Measurements from ENCODE around the gene TMED1.

Gene TMED1

DNA sequence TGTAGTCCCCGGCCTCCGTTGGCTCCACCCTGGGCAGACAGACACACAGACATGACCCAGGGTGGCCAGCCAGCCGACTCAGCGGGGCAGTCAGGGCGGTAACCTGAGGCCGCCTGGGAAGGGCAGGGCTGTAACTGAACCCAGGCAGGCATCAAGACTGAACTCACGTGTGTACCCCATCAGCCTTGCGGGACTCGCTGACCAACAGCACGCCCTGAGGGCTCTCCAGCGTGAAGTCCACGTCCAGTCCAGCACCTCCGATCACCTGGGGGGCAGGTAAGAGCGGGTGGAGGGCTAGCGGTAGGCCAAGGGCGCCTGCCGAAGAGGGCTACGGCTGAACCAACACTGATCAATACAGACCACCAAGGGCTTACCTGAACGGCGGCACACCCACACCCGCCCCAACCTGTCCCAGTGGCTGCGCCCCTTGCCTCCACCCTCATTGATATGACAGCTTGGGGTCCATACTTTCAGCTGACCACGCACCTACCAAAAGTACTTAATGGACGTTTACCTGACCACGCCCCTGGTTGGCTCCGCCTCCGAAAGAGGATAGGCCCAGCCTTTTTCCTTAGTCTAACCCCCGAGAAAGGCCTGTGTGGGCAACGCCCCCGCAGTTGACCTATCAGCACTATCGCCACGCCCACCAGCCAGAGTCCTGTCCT lies 791 bp downstream of the TMED1 start:
- no peak for FAIRE-seq
- DNase-seq (ENCODE audit: insufficient read length, low spot score): peak; percentile 100

DNA sequence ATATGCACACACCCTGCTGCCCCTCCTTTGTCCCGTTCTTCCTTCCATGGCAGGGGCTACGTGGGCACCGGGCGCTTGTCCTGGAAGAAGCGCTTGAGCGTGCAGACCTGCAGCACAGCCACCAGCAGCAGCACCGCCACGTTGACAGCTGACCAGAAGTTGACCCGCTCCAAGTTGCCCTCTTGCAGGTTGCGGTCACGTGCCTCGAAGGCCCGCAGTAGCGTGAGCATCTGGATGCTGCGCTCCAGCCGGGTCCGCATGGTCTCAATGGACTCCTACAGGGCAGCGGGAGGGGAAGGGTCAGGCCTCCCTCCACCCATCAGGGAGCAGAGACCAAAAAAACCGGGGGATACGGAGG lies 3.1 kb downstream of the TMED1 start:
- DNase-seq (ENCODE audit: insufficient read length, low spot score) (no peak), FAIRE-seq (no peak)

DNA sequence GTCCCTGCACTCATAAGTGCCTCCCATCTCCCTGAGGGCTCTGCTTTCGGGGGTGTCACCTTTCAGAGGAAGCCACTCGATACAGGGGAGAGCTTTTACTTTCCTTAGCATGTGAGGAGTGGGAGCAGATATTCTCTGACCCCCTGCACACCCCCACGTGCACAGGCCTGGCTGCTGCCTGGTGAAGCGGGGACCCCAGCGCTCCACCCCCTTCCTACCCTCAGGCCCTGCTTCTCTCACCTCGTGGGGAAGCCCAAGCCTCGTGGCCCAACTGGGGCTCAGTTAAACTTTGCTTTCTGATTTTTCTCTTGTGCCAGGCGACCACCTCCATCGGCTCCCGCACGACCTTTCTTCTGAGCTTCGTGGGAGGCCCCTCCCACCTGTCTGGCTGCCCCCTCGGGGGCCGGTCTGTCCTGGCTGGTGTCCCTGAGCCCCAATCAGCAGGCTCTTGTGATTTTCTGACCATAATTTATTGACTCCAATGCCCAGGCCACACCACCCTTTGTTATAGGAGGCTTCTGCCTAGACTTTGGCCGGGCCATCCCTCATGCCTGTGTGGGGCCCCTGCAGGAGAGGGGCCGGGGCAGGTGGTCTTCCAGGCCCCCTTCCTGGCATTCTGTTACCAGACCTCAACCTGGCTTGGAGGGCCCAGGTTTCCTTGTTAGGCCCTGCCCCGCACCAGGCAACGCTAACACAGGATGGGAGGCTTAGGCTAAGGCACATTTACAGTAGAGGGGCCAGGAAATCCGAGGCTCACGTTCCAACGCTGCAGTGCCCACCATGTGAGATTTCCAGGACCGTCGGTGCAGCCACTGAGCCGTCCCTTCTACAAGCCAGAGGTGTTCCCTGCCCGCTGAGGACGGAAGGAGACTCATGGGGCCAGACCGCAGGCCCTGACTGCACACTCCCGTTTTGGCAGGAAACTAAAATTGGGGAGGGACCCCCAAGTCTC lies 3.7 kb downstream of the TMED1 start:
- FAIRE-seq (no peak), DNase-seq (ENCODE audit: insufficient read length, low spot score) (no peak)

DNA sequence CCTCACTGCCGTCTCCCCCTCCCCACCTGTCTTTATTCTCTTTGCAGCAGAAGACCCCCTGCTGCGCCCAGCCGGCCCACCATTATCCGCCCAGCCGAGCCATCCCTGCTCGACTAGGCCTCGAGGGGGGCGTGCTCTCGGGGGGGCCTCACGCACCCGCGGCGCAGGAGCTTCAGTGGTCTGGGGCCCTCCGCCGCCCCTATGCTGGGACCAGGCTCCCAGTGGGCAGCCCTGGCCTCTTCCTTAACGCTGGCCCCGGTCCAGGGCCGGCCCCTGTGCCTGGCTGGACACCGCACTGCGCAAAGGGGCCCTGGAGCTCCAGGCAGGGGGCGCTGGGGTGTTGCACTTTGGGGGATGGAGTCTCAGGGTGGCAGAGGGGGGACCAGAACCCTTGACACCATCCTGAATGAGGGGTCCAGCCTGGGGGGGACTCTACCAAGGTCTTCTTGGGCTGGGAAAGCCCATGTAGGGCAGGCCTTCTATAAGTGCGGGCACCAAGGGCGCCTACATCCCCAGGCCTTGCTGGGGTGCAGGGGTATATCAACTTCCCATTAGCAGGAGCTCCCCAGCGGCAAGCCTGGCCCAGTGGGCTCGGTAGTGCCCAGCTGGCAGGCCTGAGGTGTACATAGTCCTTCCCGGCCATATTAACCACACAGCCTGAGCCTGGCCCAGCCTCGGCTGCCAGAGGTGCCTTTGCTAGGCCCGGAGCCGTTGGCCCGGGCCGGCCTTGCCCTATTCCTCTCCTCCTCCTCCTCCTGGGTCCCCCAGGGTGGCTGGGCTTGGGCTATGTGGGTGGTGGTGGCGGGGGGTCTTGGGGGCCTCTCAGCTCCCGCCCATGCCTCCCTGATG lies 4.9 kb downstream of the TMED1 start:
- DNase-seq (ENCODE audit: insufficient read length, low spot score): no peak
- FAIRE-seq: no peak

DNA sequence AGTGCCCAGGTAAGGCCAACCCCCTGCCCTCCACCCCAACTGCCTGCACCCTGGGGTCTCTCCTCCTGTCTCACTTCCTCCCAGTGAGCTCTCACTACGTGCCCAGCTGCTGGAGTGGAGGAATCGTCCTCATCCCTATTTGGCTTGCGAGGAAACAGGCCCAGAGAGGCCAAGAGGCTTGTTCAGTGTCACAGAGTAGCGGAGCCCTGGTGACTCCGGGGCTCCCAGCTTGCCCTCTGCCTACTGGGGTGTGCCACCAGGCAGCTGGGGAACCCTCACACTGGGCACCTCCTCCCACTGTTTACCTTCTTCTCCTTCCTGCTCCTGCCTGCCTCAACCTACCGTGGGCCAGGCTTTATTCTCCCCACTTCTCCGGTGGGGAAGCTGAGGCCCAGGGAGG lies 5.6 kb downstream of the TMED1 start:
- DNase-seq (ENCODE audit: insufficient read length, low spot score): no peak
- FAIRE-seq: no peak

DNA sequence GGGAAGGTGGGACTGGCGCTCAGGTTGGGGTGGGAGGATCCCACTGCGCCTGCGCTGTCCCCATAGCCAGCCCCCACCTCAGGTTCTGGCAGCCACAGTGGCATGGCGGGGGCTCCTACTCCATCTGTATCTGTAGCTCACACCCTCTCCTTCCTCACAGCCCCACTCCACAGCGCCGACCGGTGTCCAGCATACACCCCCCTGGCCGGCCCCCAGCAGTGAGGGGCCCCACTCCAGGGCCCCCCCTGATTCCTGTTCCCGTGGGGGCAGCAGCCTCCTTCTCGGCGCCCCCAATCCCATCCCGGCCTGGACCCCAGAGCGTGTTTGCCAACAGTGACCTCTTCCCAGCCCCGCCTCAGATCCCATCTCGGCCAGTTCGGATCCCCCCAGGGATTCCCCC lies 6.0 kb downstream of the TMED1 start:
- FAIRE-seq (no peak), DNase-seq (ENCODE audit: insufficient read length, low spot score) (no peak)

DNA sequence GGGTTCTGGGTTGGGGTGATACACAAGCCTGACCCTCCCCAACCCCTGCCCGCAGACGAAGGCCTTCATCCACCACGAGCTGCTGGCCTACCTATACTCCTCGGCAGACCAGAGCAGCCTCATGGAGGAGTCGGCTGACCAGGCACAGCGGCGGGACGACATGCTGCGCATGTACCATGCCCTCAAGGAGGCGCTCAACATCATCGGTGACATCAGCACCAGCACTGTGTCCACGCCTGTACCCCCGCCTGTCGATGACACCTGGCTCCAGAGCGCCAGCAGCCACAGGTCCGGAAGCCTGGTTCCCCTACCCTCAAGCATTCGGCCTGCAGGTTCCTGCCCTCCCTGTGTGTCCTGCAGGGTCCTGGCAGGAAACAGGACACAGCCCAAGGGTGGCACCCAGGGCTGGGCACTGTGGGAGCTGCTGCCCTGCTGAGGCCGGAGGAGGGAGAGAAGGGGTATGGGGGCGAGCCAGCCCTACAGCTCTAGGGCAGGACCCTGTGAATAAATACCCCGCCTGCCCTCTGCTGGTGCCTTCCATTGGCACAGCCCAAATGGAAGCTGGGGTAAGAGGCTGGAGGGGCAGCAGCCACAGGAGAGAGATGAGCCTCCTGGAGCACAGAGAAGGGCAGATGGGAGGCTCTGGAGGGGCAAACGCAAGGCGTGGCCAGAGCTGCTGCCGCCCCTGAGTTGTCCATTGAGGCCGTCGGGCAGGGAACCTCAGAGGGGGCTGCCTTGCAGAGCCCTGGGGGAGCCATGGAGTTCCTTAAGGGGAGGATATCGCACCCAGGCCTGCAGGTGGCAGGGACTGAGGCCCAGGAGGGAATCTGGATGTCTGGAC lies 6.8 kb downstream of the TMED1 start:
- FAIRE-seq: no peak
- DNase-seq (ENCODE audit: insufficient read length, low spot score): no peak

DNA sequence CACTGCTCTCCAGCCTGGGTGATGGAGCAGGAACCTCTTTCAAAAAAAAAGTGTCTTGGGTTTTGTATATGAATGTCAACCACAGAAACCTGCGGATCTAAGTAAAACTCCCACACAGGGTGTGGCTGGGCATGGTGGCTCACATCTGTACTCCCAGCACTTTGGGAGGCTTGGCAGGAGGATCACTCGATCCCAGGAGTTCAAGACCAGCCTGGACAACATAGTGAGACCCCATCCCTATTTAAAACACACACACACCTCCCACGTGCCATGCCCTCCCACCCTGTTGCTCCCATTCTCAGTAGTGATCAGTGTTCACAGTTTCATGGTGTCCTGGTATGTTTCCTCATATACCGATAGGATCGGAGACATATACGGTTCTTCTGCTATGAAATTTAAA lies 9.2 kb downstream of the TMED1 start:
- no peak for FAIRE-seq

DNA sequence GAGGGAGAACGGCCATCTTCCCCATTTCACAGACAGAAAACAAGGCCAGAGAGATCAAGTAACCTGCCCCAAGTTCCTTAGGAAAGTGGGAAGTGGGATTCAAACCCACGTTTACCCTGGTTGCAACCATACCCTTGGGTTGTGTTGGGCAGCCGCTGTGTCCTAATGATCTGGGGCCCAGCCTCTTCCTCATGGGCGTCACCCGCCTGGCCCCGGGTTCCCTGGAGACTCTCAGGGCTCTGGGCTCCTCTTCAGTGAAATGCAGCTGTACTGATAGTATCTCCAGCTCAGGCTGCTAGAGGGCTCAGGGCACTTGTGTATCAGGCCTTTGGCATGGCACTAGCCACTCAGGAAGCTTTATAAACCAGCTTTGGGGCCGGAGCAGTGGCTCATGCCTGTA lies 9.8 kb downstream of the TMED1 start:
- no peak for FAIRE-seq

More for the DNA sequence above, 9.2 kb downstream of the TMED1 start:
- DNase-seq (ENCODE audit: insufficient read length, low spot score): no peak

DNA sequence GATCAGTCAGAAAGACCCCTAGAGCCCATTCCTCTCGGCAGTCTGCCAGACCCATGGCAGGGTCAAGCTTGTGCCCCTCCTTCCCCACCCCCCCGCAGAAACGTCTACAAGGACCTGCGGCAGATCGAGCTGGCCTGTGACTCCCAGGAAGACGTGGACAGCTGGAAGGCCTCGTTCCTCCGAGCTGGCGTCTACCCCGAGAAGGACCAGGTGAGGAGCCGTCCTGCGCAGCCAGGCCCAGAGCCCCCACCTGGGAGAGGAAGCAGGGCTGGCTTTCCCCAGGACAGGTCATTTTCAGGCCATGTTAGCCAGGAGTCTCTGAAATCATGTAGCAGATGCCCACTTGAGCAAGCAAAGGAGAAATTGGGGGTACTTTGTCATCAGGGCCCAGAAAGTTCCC lies 12.3 kb downstream of the TMED1 start:
- FAIRE-seq (no peak), DNase-seq (ENCODE audit: insufficient read length, low spot score) (no peak)

More for the DNA sequence above, 9.8 kb downstream of the TMED1 start:
- no peak for DNase-seq (ENCODE audit: insufficient read length, low spot score)

DNA sequence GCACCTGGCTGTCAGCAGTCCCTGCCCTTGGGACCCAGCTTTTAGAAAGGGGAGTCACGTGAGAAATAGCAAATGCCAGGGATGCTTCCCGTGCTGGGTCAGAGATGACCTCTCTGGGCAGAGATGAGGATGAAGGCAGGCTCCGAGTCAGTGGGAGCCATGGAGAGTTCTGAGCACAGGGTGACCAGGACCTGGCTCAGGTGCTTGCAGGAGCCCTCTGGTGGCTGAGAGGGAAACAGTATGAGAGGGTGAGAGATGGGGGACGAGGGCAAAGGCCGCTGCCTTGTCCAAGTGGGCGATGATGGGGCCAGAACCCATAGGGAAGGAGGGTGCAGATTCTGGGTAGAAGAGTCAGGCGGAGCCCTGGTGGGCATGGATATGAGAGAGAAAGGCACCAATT lies 15.8 kb downstream of the TMED1 start:
- FAIRE-seq: no peak

DNA sequence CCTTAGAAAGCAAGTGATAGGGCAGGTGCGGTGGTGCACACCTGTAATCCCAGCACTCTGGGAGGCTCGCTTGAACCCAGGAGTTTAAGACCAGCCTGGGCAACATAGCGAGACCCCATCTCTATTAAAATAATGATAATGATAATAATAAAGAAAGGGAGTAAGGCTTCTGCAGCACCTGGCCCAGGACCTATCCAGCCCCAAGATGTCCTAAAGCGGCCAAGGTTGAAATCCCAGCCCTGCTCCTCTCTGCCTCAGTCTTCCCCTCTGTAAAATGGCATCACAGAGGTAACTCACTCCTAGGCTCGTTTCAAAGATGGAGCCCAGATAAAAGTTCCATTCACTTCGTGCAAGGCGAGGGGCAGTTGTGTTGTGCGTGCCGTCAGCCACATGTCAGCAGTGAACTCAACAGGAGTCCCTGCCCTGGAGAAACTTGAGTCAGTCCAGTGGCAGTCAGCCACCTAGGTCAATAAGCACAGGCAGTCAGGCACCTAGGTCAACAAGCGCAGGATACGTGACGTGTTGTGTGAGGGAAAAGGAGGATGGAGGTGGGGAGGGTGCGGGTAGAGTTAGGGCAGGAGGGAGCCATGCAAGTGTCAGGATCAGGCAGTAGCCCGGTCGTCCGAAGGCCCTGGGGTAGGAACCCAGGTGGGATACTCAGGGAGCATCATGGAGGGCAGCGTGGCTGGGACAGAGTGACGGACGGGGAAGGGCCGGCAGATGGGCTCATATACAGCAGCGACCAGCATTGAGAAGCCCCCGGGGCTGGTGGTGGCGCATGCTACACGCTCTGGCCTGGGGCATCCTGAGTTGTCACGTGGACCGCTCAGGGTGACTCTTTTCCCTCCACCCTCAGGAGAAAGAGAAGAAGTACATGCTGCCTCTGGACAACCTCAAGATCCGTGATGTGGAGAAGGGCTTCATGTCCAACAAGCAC lies 16.6 kb downstream of the TMED1 start:
- DNase-seq (ENCODE audit: insufficient read length, low spot score) (no peak), FAIRE-seq (no peak)

More for the DNA sequence above, 15.8 kb downstream of the TMED1 start:
- DNase-seq (ENCODE audit: insufficient read length, low spot score): no peak

DNA sequence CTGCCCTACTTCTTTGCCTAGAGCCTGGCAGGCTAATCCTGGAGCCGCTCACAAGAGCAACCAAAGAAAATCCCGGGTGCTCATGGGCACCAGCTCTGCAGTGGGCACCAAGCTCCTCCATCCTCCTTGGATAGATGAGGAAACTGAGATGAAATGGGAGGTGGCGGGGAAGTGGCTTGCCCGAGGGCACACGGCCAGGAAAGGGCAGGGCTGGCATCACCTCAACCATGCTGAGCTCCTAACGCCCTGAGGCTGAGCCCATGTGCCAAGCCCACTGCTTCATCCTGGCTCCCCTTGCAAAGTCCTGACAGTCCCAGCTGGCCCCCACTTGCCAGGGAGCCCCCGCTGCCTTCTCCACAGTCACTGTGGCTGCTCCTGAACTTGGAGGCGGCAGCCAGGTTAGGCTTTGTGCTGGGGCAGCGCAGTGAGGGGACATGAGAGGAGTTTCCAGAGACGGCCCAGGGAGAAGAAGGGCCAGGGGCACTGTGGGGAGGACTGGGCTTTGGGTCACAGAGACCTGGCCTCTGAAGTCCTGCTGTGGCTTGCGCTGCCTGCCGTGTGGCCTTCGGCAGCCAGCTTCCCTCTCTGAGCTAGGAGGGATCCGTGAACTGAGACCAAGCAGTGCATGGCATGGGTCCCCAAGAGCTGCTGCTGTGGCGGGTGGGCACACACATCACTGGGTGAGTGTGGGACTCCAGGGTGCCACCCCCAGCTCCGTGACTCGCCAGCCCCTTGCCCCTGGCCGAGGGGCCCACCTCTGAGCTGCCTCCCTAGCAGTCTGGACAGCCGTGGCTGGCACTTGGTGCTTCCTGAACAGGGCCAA lies 17.5 kb downstream of the TMED1 start:
- no peak for DNase-seq (ENCODE audit: insufficient read length, low spot score)

DNA sequence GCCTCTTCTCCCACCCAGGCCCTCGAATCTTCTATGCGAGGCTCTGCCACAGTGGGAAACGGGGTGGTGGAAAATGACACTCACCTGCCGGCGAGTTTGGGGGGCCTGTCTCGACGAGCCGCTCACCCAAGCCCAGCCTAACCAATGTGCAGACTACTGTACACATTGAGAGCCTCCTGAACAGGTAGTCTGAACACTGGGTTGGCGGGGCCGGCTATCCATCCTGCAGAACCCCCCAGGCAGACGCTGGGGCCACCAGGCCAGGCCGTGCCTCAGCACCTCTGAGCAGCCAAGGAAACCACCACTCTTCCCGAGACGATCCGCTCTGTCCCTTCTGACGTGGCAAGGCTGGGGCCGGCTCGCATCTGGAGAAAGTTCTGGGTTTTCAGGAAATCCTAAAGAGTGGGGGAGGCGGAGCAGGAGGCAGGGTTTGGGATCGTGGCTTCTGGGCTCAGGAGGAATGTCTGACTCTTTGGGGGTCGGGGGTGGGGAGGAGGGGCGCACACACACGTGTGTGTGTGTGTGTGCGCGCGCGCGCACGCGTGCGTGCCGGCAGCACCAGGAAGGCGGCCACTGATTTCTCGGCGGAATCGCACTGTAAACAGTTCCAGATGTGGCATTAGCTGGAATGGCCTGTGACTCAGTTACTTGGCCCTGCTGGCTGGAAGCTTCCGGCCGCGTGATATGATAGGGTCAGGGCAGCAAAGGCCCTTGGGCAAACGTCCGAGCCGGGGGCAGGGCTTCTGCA lies 18.5 kb downstream of the TMED1 start:
- DNase-seq (ENCODE audit: insufficient read length, low spot score) (no peak), FAIRE-seq (no peak)

More for the DNA sequence above, 17.5 kb downstream of the TMED1 start:
- no peak for FAIRE-seq

DNA sequence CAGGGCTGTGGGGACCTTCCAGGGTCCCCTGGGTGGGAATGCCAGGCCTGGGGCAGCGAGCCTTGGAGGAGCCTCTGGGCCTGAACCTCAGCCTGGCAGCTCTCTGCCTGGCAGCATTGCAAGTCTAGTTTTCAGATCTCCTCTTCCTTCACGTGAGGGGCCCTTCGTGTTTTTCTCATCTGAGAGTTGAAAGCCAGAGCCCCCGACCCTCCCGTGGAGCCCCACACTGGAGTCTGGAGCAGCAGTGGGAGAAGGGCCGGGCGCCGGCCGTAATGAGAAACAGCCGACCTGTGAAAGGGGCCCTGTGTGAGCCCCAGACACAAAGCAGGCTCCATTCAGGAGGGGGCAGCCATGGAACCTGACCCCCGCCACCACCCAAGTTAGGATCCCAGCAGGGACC lies 19.3 kb downstream of the TMED1 start:
- DNase-seq (ENCODE audit: insufficient read length, low spot score): no peak
- FAIRE-seq: no peak

DNA sequence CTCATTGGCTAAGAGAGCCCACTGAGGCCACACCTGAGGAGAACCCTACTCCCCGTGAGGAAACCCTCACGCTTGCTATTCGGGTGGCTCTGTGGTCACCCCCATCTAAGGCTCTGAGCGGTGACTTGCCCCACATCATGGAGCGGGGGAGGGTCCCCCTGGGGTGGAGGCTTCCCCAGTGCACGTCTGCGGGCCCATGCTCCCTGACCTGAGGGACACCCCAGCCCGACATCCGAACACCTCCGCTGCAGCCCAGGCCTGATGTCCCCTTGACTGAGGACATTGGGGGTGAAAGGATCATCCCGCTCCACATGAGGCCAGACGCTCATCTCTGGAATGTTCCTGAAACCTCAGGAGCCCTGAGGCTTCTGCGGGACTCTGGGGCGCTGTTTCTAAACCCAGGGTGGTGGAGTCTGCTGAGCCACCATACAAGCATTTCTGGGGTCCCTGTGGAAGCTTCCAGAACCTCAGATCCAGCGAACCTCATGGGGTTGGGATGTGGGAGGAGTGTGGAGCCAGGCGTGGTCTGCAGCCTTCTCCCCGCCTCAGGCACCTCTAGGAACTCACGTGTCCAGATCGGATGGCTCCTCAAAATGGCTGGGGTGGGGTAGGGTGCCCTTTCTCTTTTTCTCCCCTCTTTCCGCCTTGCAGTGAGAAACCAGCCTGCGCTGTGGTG lies 19.9 kb downstream of the TMED1 start:
- no peak for FAIRE-seq

DNA sequence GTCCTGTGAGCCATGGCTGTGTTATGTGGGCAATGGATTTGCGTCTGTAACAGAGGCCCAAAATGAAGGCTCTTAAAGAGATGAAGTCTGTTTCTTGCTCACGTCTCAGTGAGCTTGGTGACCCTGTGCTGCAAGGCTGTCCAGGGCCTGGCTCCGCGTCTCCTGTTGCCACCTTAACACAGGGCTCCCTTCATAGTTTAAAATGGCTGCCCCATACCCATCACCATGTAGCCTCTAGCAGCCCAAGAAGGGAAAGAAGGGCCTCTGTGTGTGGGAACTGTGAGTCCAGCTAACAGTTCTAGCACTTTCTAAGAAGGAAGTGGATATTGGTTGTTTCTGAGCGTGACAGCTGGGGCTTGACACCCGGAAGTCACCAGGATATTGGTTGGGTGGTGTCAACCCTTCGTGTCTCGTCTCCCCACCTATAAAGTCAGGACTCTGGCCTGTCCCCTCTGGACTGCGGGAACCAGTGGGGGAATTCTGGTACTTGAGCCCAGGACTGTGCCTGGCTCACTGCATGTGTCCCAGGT lies 20.9 kb downstream of the TMED1 start:
- DNase-seq (ENCODE audit: insufficient read length, low spot score) (no peak), FAIRE-seq (no peak)

More for the DNA sequence above, 19.9 kb downstream of the TMED1 start:
- DNase-seq (ENCODE audit: insufficient read length, low spot score): no peak

Measured in GM19239 (cell line).